DND-41 (cell line): ENCODE results near the gene RHOV.

Source experiments
- CTCF ChIP-seq: IDR thresholded peaks from 2 replicates; pipeline ENCODE4 v1.5.1; 2012; ENCODE audit warnings: borderline replicate concordance, low read length, moderate library complexity, mild to moderate bottlenecking; ENCODE audit not compliant: poor library complexity, severe bottlenecking; ENCODE audit errors: extremely low read depth
- EZH2 ChIP-seq: IDR thresholded peaks from 3 replicates; pipeline ENCODE4 v1.6.1; 2012; ENCODE audit warnings: borderline replicate concordance, low read depth, mild to moderate bottlenecking, moderate library complexity, low read length, inconsistent platforms; ENCODE audit not compliant: severe bottlenecking

- TF ChIP-seq CTCF (no peak), EZH2 (no peak)
Measured at GRCh38 chr15:40856746-40857145, 17.3 kb downstream of the RHOV start.
